Measurements from ENCODE around the gene LTB4R2.

DNA sequence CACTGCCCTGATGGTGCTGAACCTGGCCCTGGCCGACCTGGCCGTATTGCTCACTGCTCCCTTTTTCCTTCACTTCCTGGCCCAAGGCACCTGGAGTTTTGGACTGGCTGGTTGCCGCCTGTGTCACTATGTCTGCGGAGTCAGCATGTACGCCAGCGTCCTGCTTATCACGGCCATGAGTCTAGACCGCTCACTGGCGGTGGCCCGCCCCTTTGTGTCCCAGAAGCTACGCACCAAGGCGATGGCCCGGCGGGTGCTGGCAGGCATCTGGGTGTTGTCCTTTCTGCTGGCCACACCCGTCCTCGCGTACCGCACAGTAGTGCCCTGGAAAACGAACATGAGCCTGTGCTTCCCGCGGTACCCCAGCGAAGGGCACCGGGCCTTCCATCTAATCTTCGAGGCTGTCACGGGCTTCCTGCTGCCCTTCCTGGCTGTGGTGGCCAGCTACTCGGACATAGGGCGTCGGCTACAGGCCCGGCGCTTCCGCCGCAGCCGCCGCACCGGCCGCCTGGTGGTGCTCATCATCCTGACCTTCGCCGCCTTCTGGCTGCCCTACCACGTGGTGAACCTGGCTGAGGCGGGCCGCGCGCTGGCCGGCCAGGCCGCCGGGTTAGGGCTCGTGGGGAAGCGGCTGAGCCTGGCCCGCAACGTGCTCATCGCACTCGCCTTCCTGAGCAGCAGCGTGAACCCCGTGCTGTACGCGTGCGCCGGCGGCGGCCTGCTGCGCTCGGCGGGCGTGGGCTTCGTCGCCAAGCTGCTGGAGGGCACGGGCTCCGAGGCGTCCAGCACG is 6.1 kb downstream of the LTB4R2 start:
- no peak for TF ChIP-seq EZH2phosphoT487 (IDR thresholded peaks at IDR 0.05)
- TF ChIP-seq, protein P1, sequence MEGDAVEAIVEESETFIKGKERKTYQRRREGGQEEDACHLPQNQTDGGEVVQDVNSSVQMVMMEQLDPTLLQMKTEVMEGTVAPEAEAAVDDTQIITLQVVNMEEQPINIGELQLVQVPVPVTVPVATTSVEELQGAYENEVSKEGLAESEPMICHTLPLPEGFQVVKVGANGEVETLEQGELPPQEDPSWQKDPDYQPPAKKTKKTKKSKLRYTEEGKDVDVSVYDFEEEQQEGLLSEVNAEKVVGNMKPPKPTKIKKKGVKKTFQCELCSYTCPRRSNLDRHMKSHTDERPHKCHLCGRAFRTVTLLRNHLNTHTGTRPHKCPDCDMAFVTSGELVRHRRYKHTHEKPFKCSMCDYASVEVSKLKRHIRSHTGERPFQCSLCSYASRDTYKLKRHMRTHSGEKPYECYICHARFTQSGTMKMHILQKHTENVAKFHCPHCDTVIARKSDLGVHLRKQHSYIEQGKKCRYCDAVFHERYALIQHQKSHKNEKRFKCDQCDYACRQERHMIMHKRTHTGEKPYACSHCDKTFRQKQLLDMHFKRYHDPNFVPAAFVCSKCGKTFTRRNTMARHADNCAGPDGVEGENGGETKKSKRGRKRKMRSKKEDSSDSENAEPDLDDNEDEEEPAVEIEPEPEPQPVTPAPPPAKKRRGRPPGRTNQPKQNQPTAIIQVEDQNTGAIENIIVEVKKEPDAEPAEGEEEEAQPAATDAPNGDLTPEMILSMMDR (IDR thresholded peaks at IDR 0.05): no peak
